ENCODE results near the gene TPPP.
A peak's percentile ranks its signal among the peaks of the same experiment; 100 is the strongest.

Gene TPPP

DNA sequence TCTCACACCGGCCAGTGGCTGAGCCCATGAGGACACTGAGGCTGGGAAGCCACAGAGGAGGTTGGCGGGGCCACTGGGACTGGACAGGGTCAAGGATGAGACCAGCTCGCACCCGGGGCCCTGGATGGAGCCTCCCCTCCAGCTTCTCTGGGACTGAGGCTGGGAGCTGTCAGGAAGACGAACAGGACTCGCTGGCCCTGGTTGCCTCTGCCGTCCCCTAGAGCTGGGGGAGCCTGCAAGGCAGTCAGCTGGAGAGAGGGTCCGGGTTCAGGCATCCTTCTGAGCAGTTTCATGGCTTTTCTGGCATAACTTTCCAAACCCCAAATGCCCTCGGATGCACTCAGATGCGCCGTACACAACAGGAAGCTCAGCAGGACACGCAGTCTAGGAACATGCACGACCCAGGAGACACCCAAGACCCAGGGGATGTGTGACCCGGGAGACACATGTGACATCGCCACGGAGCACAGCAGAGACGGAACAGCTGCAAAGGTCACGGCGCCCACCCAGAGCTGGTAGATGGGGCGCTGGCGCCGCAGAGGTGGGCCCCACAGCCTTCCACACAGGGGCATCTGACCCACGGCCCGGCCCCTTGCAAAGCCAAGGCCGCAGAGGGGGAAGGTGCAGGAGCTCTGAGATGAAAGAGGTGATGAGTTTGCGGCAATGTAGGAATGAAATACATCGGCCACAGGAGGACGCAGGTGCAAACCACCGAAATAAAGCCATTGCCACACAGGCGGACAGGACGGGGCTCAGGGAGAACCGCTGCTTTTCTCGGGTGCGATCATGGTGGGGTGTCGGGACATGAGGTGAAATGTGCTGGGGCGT, 17.1 kb downstream of the TPPP start:
- Histone ChIP-seq H3K9me3 (ENCODE audit: control insufficient read depth, insufficient read depth, low read depth, low read length) (no peaks in the 10 kb centered on the region), H3K27me3 (ENCODE audit: control insufficient read depth, insufficient read depth, low read length) (peaks cover 45% of the 10 kb centered on the region), H3K27ac (ENCODE audit: low read depth, low read length) (no peak overlapping the region), H3K4me1 (ENCODE audit: control insufficient read depth, insufficient read depth, low read length) (peaks cover 15% of the 10 kb centered on the region; the same call in 1 of the 2 replicates), H3K36me3 (ENCODE audit: control insufficient read depth, insufficient read depth, low read length) (no peaks in the 10 kb centered on the region), H3K9ac (ENCODE audit: low read length) (no peak overlapping the region), H3K4me3 (ENCODE audit: low read depth, low read length) (no peak overlapping the region)

DNA sequence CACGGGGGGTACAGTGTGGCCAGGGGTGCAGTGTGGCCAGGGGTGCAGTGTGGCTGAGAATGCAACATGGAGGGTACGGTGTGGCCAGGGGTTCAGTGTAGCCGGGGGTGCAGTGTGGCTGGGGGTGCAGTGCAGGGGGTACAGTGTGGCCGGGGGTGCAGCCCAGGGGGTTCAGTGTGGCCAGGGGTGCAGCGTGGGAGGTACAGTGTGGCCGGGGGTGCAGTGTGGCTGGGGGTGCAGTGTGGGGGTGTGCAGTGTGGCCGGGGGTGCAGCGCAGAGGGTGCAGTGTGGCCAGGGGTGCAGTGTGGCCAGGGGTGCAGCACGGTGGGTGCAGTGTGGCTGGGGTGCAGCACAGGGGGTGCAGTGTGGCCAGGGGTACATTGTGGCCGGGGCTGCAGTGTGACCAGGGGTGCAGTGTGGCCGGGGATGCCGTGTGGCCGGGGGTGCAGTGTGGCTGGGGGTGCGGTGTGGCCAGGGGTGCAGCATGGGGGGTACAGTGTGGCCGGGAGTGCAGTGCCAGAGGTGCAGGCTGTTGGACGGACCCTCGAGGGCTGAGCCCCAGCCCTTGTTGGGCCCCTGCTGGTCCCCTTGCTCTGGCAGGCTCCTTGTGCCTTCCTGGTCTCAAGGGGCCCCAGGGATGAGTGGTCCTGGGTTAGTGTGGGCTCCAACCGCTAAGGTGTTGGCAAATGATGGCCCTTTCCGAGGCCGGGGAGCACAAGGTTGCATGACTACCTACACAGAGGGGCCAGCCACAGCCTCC, 17.9 kb downstream of the TPPP start:
- H3K27me3 ChIP-seq (ENCODE audit: control insufficient read depth, insufficient read depth, low read length) = peaks cover 45% of the 10 kb centered on the region
- H3K9me3 ChIP-seq (ENCODE audit: control insufficient read depth, insufficient read depth, low read depth, low read length) = no peaks in the 10 kb centered on the region
- H3K9ac ChIP-seq (ENCODE audit: low read length) = no peak overlapping the region
- no peak overlapping the region for H3K27ac ChIP-seq (ENCODE audit: low read depth, low read length)
- no peaks in the 10 kb centered on the region for H3K36me3 ChIP-seq (ENCODE audit: control insufficient read depth, insufficient read depth, low read length)
- H3K4me3 ChIP-seq (ENCODE audit: low read depth, low read length) = no peak overlapping the region
- H3K4me1 ChIP-seq (ENCODE audit: control insufficient read depth, insufficient read depth, low read length) = peaks cover 21% of the 10 kb centered on the region; the same call in 1 of the 2 replicates

DNA sequence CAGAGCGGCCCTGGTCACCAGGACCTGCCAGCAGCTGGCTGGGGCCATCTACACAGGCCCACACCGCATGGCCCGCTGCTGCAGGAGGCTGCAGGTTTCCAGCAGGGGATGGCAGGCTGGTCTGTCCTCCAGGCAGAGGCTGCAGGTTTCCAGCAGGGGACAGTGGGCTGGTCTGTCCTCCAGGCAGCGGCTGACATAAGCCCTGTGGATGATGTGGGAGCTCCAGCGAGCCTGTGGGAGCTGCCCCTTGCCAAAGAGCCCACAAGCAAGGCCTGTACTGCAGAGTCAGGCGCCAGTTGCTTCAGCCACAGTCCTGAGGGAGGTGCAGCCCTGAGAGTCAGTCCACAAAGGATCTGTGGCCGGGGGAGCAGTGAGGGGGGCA, 18.5 kb downstream of the TPPP start:
- Histone ChIP-seq H3K4me3 (ENCODE audit: low read depth, low read length) (no peak overlapping the region), H3K9me3 (ENCODE audit: control insufficient read depth, insufficient read depth, low read depth, low read length) (no peaks in the 10 kb centered on the region), H3K27me3 (ENCODE audit: control insufficient read depth, insufficient read depth, low read length) (peaks cover 45% of the 10 kb centered on the region), H3K4me1 (ENCODE audit: control insufficient read depth, insufficient read depth, low read length) (peaks cover 22% of the 10 kb centered on the region; the same call in 1 of the 2 replicates), H3K9ac (ENCODE audit: low read length) (no peak overlapping the region), H3K36me3 (ENCODE audit: control insufficient read depth, insufficient read depth, low read length) (no peaks in the 10 kb centered on the region), H3K27ac (ENCODE audit: low read depth, low read length) (no peak overlapping the region)

DNA sequence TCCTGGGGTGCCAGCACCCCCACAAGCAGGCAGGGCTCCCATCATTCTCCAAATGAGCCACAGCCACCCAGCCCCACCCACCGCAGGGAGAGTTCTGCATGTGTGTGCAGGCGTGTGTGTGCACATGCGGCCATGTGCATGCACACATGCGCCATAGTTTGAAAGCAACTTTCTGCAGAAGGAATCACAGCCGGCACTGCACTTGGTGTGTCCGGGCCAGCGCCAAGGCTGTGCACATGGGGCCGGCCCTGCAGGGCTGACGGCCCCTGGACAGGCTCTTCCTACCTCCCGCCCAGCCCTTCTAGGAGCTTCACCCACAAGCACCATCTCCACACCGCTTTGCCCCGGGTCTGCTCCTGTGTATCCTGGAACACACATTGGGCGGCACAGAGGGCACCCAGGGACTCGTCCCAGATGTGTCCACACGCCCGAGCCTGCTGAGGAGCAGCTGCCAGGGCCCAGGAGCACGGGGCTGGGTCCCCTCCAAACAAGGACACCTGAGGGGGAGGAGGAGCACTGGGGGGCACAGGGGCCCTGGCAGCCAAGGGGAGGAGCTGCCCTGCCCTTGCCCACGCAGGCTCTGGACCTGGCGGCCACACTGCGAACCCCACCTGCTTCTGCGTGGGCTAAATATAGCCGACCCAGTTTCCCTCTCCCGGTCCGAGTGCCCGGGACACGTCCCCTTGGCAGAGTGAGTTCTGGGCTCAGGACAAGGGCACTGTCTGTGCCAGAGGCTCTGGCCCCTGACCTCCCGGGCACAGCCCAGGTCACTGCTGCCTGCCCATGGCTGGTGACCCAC, 19.1 kb downstream of the TPPP start:
- peaks cover 45% of the 10 kb centered on the region for H3K27me3 ChIP-seq (ENCODE audit: control insufficient read depth, insufficient read depth, low read length)
- no peaks in the 10 kb centered on the region for H3K36me3 ChIP-seq (ENCODE audit: control insufficient read depth, insufficient read depth, low read length)
- no peaks in the 10 kb centered on the region for H3K9me3 ChIP-seq (ENCODE audit: control insufficient read depth, insufficient read depth, low read depth, low read length)
- no peak overlapping the region for H3K9ac ChIP-seq (ENCODE audit: low read length)
- no peak overlapping the region for H3K4me3 ChIP-seq (ENCODE audit: low read depth, low read length)
- H3K27ac ChIP-seq (ENCODE audit: low read depth, low read length) = no peak overlapping the region
- peaks cover 26% of the 10 kb centered on the region; the same call in 1 of the 2 replicates for H3K4me1 ChIP-seq (ENCODE audit: control insufficient read depth, insufficient read depth, low read length)

DNA sequence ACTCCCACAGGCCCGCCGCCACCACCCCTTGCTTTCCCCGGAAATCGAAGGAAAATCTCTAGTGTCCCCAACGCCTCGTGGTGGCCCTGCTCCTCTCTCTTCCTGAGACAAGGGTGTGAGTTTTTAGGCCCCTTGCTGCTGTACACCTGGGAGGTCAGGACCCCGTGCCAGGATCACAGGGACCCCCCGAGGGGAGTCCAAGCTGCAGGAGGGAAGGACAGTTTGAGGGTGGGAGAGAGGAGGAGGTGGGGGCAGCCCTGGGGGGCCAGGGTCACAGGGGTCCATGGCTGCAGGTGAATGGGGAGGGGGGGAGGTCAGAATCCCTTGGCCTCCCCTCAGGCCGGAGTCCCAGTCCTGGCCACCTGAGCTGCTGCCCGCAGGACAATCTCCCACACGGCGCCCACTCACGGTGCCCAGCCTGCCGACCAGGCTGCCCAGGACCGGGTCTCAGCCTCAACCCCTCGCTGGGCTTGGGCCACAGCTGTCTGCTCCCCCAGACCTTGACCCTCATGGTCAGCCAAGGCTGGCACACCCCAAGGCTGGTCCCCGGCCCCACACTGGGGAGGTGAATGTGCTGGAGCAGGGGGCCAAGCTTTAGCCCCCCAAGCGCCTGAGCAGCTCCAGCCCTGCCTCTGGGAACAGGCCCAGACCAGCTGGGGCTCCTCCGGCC, 19.9 kb downstream of the TPPP start:
- Histone ChIP-seq H3K9ac (ENCODE audit: low read length) (peak overlapping the region; percentile 71), H3K4me3 (ENCODE audit: low read depth, low read length) (no peak overlapping the region), H3K27me3 (ENCODE audit: control insufficient read depth, insufficient read depth, low read length) (peaks cover 45% of the 10 kb centered on the region), H3K9me3 (ENCODE audit: control insufficient read depth, insufficient read depth, low read depth, low read length) (no peaks in the 10 kb centered on the region), H3K4me1 (ENCODE audit: control insufficient read depth, insufficient read depth, low read length) (peaks cover 26% of the 10 kb centered on the region; the same call in 1 of the 2 replicates), H3K36me3 (ENCODE audit: control insufficient read depth, insufficient read depth, low read length) (no peaks in the 10 kb centered on the region), H3K27ac (ENCODE audit: low read depth, low read length) (peak overlapping the region; percentile 48; the same call in 1 of the 2 replicates)

DNA sequence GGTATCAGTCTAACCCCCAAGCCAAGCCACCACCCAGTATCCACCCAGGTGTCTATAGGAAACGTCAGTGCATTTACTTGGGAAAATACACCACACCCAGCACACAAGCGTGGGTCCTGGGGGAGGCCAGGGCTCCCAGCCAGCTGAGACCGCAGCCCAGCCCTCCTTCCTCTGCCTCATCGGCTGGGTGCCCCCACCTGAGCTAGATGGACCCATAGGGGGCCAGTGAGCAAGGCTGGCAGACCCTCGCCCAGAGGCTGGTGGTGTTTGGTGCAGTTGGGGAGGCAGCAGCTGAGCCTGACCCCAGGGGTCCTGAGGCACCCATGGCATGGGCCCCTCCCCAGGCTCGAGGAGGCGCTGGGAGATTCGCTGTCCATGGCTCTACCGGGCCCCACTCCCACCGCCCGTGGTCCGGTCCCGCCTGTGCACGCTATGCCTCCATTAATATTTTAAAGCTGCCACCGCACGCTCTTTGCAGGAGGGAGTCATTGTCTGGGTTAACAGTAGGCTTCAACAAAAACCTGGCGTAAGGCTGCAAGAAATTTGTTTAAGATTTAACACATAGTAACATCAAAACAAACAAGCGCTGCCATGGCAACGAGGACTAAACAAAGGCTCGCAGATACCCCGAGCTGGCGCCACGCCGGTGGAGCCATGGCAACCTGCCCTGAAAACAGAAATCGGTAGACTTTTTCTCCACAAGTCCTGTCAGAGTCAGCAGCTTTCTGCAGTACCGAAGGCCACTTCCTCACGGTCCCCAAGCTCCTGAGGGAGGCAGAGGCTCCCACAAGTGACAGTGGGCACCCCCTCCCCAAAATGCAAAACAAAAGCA, 20.6 kb downstream of the TPPP start:
- Histone ChIP-seq H3K27ac (ENCODE audit: low read depth, low read length) (peak overlapping the region; percentile 48; the same call in 1 of the 2 replicates), H3K9ac (ENCODE audit: low read length) (peak overlapping the region; percentile 71), H3K4me3 (ENCODE audit: low read depth, low read length) (no peak overlapping the region), H3K4me1 (ENCODE audit: control insufficient read depth, insufficient read depth, low read length) (peaks cover 26% of the 10 kb centered on the region; the same call in 1 of the 2 replicates), H3K36me3 (ENCODE audit: control insufficient read depth, insufficient read depth, low read length) (peaks cover under 1% of the 10 kb centered on the region), H3K9me3 (ENCODE audit: control insufficient read depth, insufficient read depth, low read depth, low read length) (no peaks in the 10 kb centered on the region), H3K27me3 (ENCODE audit: control insufficient read depth, insufficient read depth, low read length) (peaks cover 43% of the 10 kb centered on the region)

DNA sequence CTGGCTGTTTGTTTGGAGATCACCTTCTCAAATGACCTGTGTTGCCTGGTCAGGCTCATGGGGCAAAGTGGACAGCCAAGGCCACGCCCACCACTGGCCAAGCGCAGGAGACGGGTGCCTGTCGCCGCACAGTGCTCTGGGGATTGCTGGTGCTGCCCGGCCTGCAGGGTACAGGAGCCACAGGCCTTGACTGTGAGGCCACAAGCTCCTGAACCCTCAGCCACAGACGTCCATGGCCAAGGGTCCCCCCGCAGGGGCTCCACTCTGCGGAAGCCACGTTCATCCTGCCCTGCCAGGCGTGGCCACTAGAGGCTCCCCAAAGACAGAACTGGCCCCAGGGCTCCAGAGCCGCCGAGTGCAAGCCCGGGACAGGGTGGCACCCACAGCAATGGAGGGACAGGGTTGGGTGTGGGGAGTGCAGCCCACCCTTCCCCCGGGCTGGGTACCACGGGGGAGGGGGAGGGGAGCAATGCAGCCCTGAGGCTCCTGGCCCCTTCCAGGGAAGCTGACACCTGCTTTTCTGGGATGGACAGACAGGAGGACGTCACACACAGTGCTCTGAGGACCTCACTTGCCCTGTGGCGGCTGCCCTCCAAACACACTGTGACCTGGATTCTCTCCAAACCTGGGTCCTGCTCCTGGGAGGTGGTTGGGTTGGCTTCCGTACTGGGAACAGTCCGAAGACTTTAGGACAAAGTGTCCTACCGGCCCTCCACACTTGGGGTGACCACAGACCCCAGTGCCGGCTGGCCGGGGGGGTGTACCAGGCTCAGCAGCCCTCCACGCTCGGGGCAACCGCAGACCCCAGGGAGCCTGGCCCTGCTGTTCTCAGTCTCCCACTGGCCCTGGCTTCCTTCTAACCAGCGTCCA, 21.5 kb downstream of the TPPP start:
- Histone ChIP-seq H3K27me3 (ENCODE audit: control insufficient read depth, insufficient read depth, low read length) (peaks cover 35% of the 10 kb centered on the region), H3K36me3 (ENCODE audit: control insufficient read depth, insufficient read depth, low read length) (peaks cover 9% of the 10 kb centered on the region), H3K9me3 (ENCODE audit: control insufficient read depth, insufficient read depth, low read depth, low read length) (no peaks in the 10 kb centered on the region), H3K9ac (ENCODE audit: low read length) (peak overlapping the region; percentile 71), H3K4me3 (ENCODE audit: low read depth, low read length) (no peak overlapping the region), H3K27ac (ENCODE audit: low read depth, low read length) (no peak overlapping the region), H3K4me1 (ENCODE audit: control insufficient read depth, insufficient read depth, low read length) (peaks cover 26% of the 10 kb centered on the region; the same call in 1 of the 2 replicates)

DNA sequence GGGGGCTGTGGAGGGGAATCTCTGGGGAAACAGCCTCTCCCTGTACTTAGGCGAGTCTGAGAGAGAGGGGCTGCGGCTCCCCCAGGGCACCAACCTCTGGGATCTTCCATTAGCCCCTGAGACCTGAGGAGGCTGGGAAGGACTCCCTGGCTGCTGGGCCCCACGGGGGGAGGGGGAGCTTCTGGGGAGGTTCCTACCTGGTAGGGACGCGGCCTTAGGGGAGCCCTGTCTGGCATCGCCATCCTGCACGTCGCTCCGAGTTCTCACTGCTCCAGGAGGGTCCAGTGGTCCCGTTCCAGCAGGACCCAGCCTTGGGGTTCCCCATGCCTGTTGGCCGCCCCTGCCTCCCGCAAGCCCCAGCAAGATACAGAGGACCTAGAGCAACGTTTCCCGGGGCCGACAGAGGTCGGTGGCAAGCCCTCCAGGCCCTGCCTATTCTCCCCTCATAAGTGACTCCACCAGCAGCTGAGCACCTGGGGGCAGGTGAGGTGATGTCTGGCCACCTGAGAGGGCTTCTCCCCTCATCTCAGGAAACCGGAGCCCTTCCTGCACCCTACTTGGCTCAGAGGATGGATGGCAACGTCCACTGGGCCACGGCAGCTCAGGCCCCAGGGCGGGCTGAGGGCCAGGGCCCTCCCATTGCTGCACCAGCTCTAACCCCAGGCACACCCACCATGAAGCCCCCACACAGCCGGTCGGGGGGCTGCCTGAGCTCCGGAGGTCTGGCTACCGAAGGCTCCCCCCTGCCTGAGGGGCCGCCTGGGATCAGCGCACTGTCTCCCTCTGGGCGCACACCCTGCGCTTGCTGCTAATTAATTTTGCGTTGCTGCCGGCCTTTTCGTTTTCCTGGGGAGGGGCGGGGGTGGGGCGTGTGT, 22.5 kb downstream of the TPPP start:
- Histone ChIP-seq H3K36me3 (ENCODE audit: control insufficient read depth, insufficient read depth, low read length) (peaks cover 15% of the 10 kb centered on the region), H3K9ac (ENCODE audit: low read length) (no peak overlapping the region), H3K9me3 (ENCODE audit: control insufficient read depth, insufficient read depth, low read depth, low read length) (no peaks in the 10 kb centered on the region), H3K4me3 (ENCODE audit: low read depth, low read length) (no peak overlapping the region), H3K4me1 (ENCODE audit: control insufficient read depth, insufficient read depth, low read length) (peaks cover 26% of the 10 kb centered on the region; the same call in 1 of the 2 replicates), H3K27ac (ENCODE audit: low read depth, low read length) (no peak overlapping the region), H3K27me3 (ENCODE audit: control insufficient read depth, insufficient read depth, low read length) (peaks cover 24% of the 10 kb centered on the region)

Measured in HUES6 (cell line).